ENCODE data around the gene KCMF1.
A peak's percentile ranks its signal among the peaks of the same experiment; 100 is the strongest.

The KCMF1 gene

GRCh38 chr2:84956334-84957297 lies 14.3 kb upstream of the KCMF1 start:
- no peak for DNase-seq

- no peak for DNase-seq
Observed at GRCh38 chr2:84957771-84958134, 13.2 kb upstream of the KCMF1 start.

DNA sequence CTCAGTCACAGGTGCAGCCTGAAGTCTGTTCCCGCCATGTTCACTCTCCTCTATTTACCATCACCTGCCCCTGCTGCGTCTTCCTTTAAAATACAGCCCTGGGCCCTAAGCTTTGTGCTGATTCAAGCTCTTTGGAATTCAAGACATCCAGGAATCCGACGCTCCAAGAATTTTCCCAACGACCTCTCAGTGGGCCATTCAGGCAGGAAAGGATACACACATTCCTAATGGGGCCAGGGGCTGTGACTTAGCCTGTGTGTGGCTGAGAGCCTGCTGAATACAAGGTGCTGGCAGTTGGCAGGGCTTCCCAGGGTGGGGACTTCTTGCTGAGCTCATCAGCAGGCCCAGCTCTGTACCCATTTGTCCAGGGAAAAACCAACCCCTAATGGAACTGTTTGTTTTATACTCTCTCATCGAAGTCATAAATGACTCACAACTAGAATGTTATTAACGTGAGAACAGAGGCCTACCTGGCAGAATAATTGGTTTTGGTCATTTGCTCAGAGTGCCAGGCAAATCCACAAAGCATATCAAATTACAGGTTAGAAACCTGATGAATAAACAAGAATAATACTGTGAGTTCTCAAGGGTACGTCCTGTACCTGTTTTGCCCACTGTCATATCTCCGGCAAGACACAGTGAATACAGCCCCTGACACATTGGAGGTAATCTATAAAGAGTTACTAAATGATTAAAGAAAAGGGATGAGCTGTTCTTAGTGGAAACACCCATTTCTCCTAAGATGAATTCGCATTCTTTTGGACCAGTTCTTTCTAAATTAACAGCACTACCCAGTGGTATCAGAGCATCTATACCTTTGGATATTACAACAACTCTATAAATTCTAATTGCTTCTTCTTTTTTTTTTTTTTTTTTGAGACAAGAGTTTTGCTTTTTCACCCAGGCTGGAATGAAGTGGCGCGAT lies 12.6 kb upstream of the KCMF1 start:
- DNase-seq = peak; percentile 86

DNA sequence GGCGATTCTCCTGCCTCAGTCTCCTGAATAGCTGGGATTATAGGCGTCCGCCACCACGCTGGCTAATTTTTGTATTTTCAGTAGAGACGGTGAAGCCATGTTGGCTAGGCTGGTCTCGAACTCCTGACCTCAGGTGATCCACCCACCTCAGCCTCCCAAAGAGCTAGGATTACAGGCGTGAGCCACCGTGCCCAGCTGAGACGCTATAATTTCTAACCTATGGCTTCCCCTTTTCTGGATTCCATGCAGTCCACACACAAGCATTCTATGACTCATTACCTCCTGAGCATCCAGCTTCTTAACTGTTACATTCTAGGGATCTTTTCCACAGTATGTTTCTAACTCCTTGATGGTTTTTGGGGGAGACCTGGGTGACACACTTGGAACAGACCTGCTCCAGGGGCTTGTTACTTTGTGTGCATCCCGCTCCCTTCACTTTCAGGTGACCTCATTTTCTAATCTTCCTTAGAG lies 11.8 kb upstream of the KCMF1 start:
- no peak for DNase-seq

GRCh38 chr2:84959566-84960506 lies 11.1 kb upstream of the KCMF1 start:
- peak; percentile 50 for DNase-seq

- no peak for DNase-seq
Observed at GRCh38 chr2:84962917-84963316, 8.0 kb upstream of the KCMF1 start.

- DNase-seq = no peak
Observed at GRCh38 chr2:84963323-84963691, 7.7 kb upstream of the KCMF1 start.

- no peak for DNase-seq
Observed at GRCh38 chr2:84963692-84964405, 7.1 kb upstream of the KCMF1 start.

DNA sequence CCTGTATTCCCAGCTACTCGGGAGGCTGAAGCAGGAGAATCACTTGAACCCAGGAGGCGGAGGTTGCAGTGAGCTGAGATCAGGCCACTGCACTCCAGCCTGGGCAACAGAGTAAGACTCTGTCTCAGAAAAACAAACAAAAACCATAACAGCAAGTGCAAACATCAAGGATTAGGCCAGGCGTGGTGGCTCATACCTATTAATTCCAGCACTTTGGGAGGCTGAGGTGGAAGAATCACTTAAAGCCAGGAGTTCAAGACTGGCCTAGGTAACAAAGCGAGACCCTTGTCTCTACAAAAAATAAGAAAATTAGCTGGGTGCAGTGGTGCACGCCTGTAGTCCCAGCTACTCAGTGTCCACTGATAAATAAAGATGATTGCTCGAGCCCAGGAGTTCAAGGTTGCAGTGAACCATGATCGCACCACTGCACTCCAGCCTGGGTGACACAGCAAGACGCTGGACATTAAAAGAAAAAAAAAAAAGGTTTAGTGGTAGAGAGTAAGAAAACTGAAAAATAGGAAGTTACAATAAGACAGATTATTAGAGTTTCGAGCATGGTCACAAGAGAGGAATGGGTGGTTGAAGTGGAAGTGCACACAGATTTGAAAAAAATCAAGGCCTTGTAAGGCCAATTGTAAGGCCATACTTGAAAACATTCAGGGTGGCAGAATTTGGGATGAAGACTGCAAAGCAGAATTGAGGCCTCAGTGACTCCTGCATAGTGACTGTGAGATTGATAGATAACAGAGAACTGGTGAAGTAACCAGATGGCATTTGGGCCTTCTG lies 6.4 kb upstream of the KCMF1 start:
- DNase-seq = no peak

GRCh38 chr2:84965192-84965516 lies 5.8 kb upstream of the KCMF1 start:
- no peak for DNase-seq

DNA sequence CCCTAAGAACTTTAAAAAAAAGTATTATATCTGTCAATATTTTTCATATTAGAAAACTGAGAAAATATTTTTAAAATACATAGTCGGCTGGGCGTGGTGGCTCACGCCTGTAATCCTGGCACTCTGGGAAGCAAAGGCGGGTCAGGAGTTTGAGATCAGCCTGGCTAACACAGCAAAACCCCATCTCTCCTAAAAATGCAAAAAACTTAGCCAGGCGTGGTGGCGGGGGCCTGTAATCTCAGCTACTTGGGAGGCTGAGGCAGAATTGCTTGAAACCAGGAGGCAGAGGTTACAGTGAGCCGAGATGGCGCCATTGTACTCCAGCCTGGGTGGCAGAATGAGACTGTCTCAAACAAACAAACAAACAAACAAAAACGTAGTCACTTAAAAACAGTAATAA lies 5.1 kb upstream of the KCMF1 start:
- no peak for DNase-seq

DNA sequence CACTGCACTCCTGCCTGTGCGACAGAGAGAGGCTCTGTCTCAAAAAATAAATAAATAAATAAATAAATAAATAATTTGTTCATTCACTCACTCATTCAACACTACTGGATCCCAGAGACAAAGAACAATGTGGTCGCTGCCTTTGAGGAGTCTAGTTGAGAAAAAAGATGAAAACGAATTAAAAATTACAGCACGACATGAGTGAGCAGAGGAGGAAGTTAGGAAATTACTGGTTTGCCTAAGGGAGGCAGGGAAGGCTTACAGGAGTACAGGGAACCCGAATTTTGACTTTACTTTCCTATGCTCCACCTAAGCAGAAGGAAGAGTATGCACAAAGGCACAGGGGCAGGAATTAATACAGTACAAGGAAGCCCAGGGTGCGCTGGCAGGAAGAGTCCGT lies 4.2 kb upstream of the KCMF1 start:
- no peak for DNase-seq

GRCh38 chr2:84969511-84970209 lies 1.3 kb upstream of the KCMF1 start:
- DNase-seq = peak; percentile 43

DNA sequence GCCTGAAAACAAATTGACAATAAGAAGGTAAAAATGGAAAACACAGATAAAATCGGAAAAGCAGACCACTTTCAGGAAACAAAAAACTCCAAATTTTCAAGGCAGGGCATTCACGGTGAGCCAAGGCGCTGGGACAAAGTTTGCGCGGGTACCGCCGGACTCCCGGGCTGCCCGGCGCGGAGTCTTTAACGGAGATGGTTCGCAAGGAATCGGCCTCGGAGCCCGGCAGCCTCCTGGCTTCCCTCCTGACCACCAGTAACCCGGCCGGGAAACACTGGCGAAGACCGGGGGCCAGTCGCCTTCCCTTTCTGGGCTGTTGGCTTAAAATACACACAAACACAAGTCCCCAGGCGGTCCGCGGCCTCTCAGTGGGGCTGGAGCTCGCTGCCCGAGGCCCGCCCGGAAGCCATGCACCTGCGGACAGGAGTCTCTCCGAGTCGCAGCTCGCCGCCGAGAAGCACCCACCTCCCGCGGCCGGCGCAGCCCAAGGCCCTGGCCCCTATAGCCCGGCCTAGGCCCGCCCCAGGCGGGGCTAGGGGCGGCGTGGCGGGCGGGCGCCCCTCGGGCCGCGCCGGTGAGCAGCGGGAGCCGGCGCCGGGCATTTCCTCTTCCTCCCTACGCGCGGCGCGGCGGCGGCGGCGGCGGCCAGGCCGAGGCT lies 622 bp upstream of the KCMF1 start:
- peak; percentile 77 for DNase-seq

DNA sequence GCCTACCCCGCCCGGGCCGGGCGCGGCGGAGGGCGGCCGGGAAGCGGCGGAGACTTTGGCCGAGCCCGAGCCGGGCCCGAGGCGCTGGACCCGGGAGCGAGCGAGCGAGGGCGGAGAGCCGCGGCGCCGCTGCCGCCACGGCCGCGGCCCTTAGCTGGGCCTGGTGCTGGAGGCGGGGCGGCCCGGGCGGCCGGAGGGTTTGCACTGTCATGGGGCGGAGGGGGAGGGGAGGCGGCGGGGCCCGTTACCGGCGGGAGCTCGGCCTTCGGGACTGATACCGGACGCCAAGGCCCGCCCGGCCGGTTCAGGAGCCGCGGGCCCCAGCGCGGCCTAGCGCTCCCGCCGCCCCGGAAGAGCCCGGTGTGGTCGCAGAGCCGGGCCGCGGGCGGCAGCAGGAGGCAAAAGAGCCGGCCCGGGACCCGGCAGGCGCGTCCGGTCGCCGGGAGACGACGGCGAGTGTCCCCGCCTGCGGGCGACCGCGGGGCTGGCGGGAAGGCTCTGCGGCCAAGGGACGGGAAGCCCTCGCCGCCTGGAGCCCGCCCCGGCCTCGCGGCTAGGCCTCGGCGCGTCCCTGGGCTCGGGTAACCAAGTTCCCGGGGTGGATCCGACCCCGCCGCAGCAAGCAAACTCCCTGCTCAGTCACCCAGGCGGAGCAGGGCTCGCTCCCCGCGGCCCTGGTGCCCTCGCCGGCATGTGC lies 697 bp downstream of the KCMF1 start:
- DNase-seq = no peak

GRCh38 chr2:84972207-84972783 lies 1.3 kb downstream of the KCMF1 start:
- DNase-seq = no peak

GRCh38 chr2:84972932-84973331 lies 2.0 kb downstream of the KCMF1 start:
- no peak for DNase-seq

DNA sequence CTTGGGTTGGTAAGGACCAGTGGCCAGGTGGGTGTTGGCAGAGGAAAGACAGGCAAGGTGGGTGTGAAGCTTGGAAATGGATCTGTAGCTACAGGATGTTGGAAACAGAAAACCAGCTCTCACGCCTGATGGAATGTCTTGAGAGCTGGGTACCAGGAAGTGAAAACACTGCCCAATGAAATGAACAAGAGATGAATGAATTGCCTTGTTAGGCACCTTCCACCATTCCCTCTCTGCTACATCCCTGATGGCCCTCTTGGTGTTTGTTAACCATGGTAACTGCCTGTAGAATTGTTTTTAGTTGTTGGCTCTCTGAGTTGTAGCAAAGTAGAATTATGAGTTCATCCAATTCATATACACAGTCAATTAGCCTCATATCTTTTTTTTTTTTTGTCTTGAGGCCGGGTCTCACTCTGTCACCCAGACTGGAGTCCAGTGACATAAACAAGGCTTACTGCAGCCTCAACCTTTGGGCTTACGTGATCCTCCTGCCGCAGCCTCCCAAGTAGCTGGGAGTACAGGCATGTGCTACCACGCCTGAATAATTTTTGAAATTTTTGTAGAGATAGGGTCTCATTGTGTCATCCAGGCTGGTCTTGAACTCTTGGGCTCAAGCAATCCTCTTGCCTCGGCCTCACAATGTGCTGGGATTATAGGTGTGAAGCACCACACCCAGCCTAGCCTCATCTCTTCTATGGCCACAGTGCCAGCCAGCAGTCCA lies 9.5 kb downstream of the KCMF1 start:
- no peak for DNase-seq
